G401 (cell line): ENCODE results near the gene ICE2. TPM values are rescaled to one million over a fixed set of nuclear protein-coding genes. Genes with fewer than 3 reads are reported as not detected.

Experiments used
- DNase-seq: peaks from one replicate; pipeline ENCODE4 v3.0.0-alpha.2; 2015; ENCODE audit warnings: low spot score
- in situ Hi-C: cut with HindIII; loops from 2 replicates; pipeline ENCODE4 v1.10.0; 2016; ENCODE audit warnings: low sequenced_read_pairs, mixed read lengths
- total RNA-seq: library from RNA; depleted of rRNA; stranded (reverse); fragments of >200 nt; shearing (Covaris generic); gene quantifications from 2 replicates; pipeline ENCODE4 v1.2.3, GENCODE V29; 2014; rRNA removed

The ICE2 gene, protein sequence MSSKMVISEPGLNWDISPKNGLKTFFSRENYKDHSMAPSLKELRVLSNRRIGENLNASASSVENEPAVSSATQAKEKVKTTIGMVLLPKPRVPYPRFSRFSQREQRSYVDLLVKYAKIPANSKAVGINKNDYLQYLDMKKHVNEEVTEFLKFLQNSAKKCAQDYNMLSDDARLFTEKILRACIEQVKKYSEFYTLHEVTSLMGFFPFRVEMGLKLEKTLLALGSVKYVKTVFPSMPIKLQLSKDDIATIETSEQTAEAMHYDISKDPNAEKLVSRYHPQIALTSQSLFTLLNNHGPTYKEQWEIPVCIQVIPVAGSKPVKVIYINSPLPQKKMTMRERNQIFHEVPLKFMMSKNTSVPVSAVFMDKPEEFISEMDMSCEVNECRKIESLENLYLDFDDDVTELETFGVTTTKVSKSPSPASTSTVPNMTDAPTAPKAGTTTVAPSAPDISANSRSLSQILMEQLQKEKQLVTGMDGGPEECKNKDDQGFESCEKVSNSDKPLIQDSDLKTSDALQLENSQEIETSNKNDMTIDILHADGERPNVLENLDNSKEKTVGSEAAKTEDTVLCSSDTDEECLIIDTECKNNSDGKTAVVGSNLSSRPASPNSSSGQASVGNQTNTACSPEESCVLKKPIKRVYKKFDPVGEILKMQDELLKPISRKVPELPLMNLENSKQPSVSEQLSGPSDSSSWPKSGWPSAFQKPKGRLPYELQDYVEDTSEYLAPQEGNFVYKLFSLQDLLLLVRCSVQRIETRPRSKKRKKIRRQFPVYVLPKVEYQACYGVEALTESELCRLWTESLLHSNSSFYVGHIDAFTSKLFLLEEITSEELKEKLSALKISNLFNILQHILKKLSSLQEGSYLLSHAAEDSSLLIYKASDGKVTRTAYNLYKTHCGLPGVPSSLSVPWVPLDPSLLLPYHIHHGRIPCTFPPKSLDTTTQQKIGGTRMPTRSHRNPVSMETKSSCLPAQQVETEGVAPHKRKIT
- 13.3 and 16.6 TPM in 2 replicates for total RNA-seq

DNA sequence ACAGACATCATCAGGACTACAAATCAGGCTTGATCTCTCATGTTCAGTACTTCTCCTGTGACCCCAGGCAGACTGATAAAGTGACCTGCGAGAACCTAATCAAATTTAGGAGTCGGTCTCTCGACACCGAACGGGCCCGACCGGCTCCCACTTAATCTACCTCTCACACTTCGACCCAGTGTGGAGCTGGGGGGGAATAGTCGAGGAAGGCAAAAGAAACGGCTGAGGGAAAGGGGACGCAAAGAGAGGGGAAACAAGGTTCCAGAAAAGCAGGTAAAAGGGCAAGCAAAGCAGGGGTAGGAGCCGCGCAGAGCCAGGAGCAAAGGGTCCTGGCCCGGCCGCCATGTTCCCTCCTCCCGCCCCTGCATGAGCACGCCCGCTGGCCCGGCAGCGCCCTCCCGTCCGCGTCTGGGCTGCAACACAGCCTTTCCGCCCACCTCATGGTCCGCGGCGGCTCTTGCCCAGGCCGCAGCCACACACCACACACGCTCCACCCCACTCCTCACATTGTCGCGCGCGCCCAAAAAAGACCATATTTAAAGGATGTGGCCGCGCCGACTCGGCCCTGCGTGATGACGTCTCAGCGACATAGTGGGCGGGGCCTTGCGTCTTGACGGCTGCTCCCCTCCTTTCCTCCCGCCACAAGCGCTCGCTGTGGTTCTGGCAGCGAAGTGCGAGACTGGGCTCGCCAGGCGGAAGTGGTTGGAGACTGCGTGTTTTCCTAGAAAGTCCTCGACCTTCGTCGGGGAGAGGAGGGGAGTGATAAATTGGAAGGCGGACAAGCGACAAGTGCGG, at the start of gene ICE2:
TSS of gene ICE2 (minus strand) at position 577 of the 795 bp plus-strand sequence. CDS start 1,165 bp downstream, outside the sequence.
- in situ Hi-C loops: no loop called here
- DNase-seq: peak; percentile 92

DNA sequence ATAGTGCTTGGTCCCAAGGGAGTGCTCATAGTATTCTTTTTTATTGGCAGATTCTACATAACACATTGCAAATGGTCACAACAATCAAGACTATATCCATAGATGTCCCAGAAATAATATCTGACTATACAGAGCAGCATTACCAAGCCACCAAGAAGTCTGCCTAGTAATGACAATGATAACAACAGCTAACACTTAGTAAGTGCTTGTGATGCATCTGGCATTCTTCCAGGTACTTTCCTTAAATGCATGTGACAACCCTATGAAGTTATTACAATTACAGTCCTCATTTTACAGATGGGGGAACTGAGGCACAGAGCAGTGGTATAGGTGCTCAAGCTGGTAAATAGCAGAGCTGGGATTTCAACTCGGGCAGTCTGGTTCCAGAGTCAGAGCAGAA, 49.6 kb upstream of the ICE2 start:
- no peak for DNase-seq

DNA sequence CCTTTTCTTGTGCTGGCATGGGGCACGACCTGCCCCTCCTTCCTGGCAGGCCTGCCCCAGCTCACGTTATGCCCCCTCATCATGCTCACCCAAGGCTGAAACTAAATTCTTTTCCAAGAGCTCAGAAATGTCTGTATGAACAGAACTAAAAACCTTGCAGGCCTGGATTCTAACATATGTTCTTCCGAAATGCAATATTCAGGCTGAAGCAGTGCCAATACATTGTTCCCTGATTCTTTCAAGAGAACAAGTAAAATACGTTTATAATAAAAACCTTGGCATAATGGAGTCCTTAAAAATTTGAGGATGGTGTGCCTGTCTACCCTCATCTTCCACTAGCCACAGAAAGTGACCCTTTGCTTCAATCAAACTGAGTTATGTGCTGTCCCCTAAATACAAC, 48.5 kb upstream of the ICE2 start:
- in situ Hi-C loops: no loop called here
- DNase-seq: no peak

More for the DNA sequence above, 49.6 kb upstream of the ICE2 start:
- in situ Hi-C loops: no loop called here

DNA sequence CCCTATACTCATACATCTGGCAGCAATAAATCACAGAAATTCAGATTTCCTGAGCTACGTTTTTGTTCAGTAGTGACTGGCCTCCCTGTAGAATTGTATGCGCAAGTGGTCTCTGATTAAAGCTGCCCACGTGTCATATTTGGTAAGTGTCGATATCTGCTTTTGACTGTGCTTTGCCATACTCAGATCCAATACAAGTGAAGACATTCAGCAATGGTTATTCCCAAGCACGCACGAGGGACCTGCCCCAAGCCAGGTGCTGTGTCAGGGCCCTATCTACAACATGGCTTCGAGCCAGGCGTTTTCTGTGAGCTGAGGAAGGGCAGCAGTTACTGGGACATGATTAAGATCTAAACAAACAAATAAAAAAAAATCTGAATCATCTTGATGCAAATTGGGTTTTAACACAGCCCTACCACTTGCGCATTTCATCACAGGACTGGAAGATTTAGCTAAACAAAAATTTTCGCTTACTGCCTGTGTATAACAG, 47.2 kb upstream of the ICE2 start:
- DNase-seq: peak; percentile 32
- in situ Hi-C loops: no loop called here

DNA sequence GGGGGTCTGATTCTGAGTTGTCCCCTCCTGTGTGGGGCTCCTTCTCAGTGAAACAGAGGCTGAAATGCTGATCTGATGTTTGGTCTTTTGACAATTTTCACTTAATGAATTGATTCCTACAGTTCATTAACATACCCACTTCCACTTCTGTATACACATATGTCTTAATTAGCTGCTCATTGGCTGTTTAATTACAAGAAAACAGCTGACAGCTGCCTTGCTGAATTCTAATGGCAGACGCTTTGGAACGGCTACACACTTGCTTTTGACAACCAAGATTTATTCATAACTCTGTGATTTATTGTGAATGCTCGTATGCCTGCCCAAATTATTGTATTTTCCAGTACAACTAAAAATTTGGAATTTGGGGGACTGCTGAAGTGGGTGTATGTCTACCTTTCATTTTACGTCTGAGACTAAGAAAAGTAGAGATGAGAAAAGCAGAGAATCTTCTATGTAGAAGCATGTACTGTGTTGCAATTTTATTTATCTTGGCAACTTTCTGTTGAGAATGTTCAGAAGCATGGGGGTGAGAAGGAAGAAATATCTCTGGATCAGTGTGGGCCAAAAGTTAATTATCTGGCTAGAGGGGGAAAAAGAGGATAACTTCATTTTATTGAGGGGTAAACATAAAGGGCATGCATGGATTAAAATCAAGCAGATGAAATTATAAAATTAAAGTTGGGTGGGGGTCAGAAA, 46.5 kb upstream of the ICE2 start:
- in situ Hi-C loops: no loop called here
- no peak for DNase-seq

DNA sequence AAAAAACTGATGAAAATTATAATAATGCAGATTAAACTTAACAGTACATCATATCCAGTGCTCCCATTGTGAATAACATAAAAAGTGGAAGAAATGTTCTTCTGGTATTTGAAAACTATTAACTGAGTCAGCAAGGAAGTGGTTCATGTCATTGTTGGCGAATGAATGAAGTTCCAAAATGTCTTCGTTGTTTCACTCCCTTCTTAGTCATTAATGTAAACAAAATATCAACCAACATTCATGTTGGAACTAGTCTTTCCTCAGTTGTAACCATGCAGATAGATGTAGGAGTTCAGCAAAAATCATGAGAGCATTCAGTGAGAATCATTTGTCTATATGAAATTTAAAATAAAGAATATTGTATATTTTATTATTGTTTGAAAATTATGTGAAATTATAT, 44.1 kb upstream of the ICE2 start:
- DNase-seq: no peak
- in situ Hi-C loops: no loop called here

DNA sequence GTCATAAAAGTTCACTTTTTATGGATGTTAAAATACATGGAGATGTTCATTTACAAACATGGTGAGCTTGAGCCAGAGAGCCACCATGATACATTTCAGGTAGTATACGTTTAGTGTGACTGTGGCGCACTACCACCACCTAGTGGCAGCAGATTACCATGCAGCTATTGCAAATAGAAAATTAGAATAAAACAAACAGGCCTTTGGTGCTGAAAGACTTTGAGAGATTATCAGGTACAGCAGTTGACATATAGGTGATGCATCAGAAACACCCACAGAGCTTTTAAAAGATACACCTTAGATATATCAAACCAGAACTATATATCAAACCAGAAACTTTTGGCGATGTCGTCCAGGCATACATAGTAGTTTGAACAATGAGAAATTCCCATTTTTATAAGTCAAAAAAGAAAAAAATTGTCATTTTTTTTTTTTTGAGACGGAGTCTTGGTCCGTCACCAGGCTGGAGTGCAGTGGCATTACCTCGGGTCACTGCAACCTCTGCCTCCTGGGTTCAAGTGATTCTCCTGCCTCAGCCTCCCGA, 42.0 kb upstream of the ICE2 start:
- in situ Hi-C loops: no loop called here
- peak; percentile 55 for DNase-seq

DNA sequence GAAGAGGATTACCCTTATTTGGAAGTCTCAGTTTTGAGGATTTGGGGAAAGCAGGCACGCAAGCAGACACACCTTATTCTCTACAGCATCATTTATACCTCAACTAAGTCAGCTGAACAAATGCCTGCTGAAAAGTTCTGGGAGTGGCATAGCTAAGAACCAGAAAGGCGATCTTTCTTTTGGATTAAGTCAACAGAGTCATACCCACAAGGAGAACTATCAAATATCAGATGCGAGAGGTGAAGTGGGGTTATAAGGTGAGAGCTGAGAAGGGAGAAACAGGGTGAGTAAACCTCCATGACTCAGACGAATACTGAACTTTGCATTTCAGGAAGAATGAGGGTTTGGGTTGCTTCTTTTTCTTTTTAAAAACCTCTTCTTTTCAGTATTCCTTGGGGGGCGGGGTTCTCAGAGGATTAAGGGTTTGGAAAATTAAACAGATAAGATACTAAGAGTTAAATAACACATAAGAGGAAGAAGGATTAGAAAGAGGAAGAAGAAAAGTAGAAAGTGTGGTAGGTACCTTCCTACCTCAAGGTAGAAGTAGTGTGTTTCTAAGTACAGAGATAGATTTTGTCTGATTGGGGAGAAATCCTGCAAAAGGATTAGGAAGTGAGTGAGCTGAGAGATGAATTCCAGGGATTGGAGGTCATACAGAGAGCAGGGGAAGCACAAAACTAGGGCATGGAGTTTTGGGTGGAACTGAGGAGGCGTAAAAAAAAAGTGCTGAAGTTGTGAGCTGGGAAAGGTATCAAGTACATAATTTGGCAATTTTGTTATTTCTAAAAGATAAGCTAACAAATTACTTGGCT, 41.3 kb upstream of the ICE2 start:
- no peak for DNase-seq
- in situ Hi-C loops: no loop called here

DNA sequence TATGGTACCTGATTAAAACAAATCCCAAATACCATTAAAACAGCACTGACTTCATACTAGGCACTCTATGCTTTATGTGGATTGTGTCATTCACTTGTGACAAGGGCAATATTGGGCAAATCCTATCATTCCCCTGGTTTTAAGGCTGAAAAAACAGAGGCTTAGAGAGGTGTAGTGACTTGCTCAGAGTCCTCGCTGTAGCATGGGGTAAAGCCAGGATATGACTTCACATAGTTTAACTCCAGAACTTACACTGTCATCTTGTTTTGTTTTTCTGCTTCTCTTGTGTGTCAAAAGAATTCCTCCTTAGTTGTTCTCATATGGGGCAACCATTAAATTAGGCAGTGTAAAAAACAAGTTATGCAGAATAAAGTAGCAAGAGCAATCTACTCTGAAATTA, 40.3 kb upstream of the ICE2 start:
- in situ Hi-C loops: no loop called here

DNA sequence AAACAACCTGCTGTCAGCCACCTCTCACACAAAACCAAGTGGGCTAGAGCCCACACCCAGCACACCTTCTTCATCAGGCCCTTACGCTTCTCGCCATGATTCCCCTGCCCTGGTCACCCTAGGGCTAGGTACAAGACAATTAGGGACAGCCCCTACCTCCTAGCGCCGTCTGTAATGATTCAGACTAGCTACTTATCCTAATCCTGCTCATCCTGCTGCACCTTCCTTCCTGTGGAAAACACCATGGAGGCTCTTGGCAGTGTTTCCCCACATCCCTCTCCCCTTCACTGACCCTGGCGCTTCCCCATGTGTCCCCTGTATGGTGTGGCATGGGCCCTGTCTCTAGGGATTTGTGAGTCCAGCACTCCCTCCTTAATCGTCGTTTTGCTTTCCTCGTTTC, 39.6 kb upstream of the ICE2 start:
- DNase-seq: no peak
- in situ Hi-C loops: no loop called here

More for the DNA sequence above, 40.3 kb upstream of the ICE2 start:
- no peak for DNase-seq

DNA sequence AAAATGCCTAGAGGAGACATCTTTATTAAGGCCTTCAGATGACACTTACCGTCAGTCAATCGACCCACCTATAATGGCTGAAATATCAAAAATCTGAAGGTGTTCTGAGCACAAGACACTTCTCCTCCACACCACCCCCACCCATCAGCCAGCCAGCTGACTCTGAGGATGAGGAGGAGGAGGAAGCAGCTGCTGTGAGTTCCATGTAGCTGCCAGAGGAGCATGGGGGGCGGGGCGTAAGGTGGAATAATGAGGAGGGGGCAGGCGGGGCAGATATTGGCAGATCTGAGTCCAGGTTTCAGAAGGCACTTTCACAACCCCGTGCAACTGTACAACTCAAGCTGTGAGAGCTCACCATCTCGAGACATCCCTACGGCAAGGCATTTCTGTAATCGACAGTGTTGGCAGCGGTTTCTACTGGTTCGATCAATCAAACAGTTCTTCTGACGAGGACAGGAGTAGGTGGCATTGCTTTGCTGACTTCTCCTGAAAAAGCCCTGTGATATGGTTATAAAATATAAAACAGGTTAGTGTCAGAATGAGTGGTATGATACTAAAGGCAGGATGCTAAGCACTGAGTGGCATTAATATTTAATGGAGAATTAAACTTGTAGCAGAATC, 35.4 kb upstream of the ICE2 start:
- in situ Hi-C loops: no loop called here
- no peak for DNase-seq

DNA sequence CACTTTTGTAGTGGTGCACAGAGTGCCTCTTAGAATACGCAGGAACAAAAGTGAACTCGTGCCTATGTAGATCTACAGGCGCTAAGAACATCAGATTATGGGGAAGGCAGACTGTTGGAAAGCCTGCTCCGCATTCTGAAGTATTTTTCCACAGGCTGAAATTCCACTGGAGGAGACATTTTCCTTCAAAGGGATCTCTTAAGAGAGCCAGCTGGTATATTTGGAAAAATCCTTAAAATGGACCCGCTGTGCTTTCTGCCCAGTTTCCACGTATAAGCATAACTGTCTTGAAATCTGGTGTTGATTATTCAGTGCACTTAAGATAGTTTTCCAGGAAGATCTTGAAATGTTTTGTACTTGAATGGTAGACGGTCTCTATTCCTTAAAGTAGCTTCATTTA, 34.7 kb upstream of the ICE2 start:
- DNase-seq: no peak
- in situ Hi-C loops: no loop called here

DNA sequence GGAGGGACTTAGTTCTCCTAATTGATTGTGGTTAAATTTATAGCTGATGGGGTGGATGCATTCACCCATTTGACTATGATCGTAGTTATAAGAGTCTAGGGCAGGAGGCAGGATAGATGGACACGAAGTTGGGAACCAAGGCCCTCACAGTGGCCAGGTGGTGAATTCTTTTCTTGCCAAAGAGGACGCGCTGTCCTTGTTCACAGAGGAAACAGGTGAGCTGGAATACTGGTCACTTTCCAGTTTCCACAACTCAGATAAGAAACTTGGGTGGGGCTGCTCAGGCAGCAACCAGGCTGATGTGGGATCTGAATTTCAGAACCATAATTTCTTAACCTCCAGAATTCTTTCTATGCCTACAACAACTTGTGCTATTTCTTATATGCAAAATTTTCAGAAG, 34.0 kb upstream of the ICE2 start:
- in situ Hi-C loops: no loop called here
- no peak for DNase-seq

DNA sequence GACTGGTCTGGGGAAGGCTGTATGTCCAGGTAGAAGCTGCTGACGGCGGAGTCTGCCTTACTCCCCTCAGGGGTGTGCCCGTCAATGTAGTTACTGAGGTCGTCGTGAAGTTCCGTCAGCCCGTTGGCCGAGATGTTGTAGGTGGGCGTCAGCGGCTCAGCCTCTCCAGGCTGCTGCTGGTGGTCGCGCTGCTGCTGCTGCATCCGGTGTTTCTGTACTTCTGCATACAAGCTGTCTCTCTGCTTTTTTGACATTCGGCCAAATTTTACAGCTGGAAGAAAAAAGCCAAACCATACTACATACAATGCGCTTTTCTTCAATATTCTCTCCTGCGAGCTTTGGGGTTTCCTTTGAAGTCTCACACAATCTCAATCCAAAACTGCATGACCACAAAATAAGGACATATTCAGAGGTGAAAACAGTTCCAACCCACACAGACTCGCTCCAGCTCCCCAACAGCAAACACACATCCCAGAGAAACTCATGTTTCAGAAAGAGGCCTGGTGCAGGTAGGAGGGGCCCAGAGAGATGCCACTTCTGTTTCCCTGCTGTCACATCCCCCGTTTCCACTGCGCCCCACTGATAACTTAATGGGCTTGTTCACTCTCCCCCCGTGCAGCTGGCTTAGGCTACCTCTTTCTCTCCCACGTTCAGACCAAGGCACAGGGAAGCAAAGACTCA, 32.5 kb upstream of the ICE2 start:
- DNase-seq: no peak
- in situ Hi-C loops: no loop called here

DNA sequence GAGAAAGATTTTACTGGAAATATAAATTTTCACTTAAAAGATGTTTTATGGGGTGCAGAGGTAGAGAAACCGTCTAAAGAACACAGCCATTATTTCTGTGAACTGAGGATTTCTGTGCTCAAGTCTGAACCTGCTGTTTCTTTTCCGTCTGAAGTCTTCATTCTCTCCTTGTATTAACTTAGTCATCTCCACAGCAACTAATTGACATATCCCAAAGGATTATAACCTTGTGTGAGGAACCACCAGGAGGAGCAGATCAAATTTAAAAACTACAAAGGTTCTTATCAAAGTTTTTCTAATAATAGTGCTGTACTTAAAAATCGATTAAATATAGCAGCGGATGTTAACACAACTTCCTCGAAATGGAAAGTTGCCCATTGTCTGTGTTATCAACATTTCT, 31.1 kb upstream of the ICE2 start:
- no peak for DNase-seq
- in situ Hi-C loops: no loop called here

DNA sequence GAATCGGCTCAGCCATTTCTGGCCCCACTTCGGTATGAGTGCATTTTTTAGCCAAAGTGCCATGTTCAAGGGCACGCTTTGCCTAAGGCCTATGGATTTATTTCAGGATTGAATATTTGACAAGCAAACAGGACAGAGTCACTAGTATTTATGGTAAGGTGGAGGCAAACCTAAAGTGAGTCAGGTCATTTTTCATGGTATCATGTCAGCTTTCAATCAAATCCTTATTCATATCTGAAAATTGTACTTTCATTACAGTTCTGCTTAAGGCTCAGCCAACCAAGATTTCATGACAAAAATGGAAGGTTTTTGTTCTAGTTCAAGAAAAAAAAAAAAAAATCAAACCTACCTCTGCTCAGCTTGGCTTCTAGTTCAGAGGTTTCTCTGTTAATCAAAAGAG, 30.5 kb upstream of the ICE2 start:
- in situ Hi-C loops: no loop called here
- DNase-seq: no peak

DNA sequence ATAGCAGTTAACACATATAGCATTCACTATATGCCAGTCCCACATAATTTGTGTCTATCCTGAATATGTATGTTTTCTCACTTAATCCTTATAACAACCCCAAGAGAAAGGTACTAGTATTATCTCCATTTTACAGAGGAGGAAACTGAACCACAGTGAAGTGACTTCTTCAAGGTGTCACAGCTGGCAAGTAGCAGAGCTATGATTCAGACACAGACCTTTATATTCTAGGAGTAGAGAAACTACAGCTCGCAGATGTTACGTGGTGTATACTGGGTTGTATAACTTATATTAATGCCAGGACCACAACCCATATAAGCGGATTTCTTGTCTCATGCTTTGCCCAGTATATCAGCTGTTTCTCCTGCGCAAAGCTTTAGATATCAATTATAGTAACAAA, 29.5 kb upstream of the ICE2 start:
- no peak for DNase-seq
- in situ Hi-C loops: no loop called here
